ENCODE results near the gene NUDT21. TPM values are rescaled to one million over a fixed set of nuclear protein-coding genes. Genes with fewer than 3 reads are reported as not detected.
"Not testable (repeated sequence)": the region's sequence is repeated elsewhere in the genome, so short reads cannot be mapped to it uniquely, and the experiment has no call there.

The NUDT21 gene
- total RNA-seq, 1 donor from 2014 or later, result 80.9 TPM

DNA sequence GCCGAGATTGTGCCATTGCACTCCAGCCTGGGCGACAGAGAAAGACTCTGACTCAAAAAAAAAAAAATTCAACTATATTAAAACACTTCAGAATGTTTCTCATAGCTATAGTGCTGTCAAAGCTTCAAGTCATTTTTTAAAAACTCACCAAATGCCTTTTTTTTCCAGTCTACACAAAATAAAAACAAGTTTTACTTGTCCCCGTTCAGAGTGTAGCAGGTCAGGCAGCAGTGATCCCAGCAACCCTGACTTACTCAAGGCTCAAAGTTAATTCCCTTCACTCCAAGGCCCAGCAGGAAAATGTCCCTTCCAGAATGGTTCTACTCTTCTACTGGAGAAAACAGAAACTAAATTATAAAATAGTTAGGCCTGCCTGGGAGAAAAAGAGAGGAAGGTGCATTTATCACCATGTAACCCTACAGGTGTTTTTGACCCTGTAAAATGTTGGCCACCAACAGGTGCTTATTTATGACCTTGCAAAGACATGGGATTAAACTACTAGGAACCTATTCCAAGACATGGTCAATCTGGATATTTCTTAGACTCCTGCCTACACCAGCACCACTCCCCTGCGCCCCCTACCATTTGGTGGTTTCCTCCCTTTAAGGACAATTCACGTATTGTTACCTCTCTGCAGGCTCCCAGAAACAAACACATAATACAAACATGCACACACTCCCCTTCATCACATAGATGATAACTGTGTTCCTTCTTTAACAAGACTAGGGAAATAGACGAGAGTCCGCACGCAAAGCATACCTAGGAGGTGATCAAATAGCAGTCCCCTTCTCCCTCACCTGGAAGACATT is 31.2 kb downstream of the NUDT21 start:
- DNase-seq (ENCODE audit: low spot score), result no peak

DNA sequence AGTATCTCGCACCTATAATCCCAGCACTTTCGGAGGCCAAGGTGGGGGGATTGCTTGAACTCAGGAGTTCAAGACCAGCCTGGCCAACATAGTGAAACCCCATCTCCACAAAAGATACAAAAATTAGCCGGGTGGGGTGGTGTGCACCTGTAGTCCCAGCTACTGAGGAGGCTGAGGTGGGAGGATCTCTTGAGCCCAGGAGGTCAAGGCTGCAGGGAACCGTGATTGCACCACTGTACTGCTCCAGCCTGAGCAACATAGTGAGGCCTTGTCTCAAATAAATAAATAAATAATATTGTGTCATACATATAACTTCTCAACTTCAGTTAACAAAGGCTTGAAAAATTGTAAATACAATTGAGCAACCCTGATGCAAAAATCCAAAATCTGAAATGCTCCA is 34.0 kb downstream of the NUDT21 start:
- no peak for DNase-seq (ENCODE audit: low spot score)

- no peak for DNase-seq (ENCODE audit: low spot score)
These were observed 35.3 kb downstream of the NUDT21 start for GRCh38 chr16:56415875-56416274.

- DNase-seq (ENCODE audit: low spot score), result no peak
These were observed 36.8 kb downstream of the NUDT21 start for GRCh38 chr16:56414366-56414765.

DNA sequence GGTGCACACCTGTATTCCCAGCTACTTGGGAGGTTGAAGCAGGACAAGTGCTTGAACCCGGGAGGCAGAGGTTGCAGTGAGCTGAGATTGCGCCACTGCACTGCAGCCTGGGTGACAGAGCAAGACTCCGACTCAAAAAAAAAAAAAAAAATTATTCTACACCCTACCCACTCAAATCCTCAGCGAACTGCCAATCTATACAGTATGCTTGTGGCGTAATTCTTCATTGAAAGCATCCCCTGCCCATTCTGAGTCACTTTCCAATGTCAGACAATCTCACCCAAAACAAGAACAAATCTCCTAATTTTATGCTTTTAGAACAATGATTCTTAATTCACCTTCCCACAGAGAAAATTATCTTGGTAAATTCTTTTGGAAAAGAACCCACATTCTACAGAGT is 37.8 kb downstream of the NUDT21 start:
- no peak for DNase-seq (ENCODE audit: low spot score)

- no peak for DNase-seq (ENCODE audit: low spot score)
These were observed 39.5 kb downstream of the NUDT21 start for GRCh38 chr16:56411624-56412023.

GRCh38 chr16:56411123-56411522 is 40.0 kb downstream of the NUDT21 start:
- DNase-seq (ENCODE audit: low spot score), result no peak

GRCh38 chr16:56409195-56409594 is 41.9 kb downstream of the NUDT21 start:
- DNase-seq (ENCODE audit: low spot score), result peak; percentile 70

- DNase-seq (ENCODE audit: low spot score), result peak; percentile 16
These were observed 42.6 kb downstream of the NUDT21 start for GRCh38 chr16:56408379-56409098.

DNA sequence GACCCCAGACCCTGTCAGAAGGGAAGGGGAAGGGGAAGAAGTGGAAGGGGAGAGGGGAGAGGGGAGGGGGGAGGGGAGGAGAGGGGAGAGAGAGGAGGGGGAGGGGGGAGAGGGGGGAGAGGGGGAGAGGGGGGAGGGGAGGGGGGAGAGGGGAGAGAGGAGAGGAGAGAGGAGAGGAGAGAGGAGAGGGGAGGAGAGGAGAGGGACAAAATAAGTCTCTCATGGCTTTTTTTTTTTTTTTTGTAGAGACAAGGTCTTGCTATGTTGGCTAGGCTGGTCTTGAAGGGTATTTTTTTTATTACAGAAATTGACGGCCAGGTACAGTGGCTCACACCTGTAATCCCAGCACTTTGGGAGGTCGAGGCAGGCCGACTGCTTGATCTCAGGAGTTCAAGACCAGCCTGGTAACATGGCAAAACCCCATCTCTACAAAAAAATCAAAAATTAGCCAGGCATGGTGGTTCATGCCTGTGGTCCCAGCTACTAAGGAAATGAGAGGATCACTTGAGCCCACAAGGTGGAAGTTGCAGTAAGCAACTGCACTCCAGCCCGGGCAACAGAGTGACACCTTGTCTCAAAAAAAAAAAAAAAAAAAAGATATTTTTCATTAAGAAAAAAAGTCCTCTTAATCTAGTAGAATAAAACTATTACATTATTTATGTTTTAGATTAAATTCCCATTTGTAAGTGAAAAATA is 45.0 kb downstream of the NUDT21 start:
- DNase-seq (ENCODE audit: low spot score), result no peak

GRCh38 chr16:56401482-56401881 is 49.6 kb downstream of the NUDT21 start:
- no peak for DNase-seq (ENCODE audit: low spot score)

- DNase-seq (ENCODE audit: low spot score), result no peak
These were observed 50.7 kb downstream of the NUDT21 start for GRCh38 chr16:56400458-56400857.

DNA sequence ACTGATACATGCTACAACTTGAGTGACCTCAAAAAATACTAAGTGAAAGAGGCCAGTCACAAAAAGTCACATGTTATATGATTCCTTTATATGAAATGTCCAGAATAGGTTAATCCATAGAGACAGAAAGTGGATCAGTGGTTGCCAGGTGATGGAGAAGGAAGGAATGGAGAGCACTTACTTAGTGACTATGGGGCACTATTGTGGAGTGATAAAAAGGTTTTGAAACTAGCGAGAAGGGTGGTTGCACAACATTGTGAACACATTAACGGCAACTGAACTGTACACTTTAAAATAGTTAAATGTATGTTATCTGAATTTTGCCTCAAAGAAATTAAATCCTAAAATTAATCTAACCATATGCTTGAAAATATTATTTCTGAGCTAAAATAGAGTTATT is 51.6 kb downstream of the NUDT21 start:
- no peak for DNase-seq (ENCODE audit: low spot score)

DNA sequence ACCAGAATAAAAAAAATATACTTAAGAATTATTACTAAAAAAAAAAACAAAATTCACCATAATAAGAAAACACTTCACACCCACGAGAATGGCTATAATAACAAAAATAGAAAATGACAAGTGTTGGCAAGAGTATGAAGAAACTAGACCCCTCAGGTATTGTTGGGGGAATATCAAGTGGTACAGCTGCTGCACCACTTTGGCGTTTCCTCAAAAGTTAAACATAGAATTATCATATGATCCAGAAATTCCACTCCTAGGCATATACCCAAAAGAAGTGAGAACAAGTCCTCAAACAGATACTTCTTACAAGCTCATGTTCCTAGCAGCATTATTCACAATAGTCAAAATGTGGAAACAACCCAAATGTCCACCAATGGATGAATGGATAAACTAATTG is 52.1 kb downstream of the NUDT21 start:
- DNase-seq (ENCODE audit: low spot score), result no peak

DNA sequence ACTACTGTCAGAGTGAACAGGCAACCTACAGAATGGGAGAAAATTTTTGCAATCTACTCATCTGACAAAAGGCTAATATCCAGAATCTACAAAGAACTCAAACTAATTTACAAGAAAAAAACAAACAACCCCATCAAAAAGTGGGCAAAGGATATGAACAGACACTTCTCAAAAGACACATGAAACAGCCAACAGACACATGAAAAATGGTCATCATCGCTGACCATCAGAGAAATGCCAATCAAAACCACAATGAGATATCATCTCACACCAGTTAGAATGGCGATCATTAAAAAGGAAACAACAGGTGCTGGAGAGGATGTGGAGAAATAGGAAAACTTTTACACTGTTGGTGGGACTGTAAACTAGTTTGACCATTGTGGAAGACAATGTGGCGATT is 54.4 kb downstream of the NUDT21 start:
- not testable (repeated sequence) for DNase-seq (ENCODE audit: low spot score)

DNA sequence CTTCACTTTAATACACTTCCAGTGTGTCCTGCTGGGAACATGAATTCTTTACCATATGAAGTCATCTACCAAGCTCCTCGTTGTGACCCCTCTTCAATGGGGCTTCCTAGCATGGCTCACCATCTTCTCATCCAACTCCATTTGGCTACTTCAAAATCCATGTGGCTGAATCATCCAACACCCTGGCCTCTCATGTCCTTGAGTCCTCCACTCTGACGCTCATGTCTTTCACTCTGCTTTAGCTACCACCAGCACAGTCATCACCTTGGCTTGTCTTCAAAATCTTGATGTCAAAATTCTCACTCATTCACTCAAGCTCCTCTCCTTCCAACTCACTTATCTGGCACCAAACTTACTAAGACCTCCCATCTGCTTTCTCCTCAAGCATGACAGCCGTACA is 61.6 kb downstream of the NUDT21 start:
- no peak for DNase-seq (ENCODE audit: low spot score)

- DNase-seq (ENCODE audit: low spot score), result no peak
These were observed 62.9 kb downstream of the NUDT21 start for GRCh38 chr16:56388209-56388608.

- no peak for DNase-seq (ENCODE audit: low spot score)
These were observed 63.7 kb downstream of the NUDT21 start for GRCh38 chr16:56387396-56387795.

GRCh38 chr16:56384074-56384721 is 66.9 kb downstream of the NUDT21 start:
- DNase-seq (ENCODE audit: low spot score), result peak; percentile 26

GRCh38 chr16:56382901-56383355 is 68.2 kb downstream of the NUDT21 start:
- DNase-seq (ENCODE audit: low spot score), result peak; percentile 41

- DNase-seq (ENCODE audit: low spot score), result no peak
These were observed 68.7 kb downstream of the NUDT21 start for GRCh38 chr16:56382459-56382858.

All from mucosa of gallbladder (tissue), 1 donor.